SW480 (cell line): ENCODE data around the gene PRDM16.

Source experiments
- DNase-seq: peaks from one replicate; pipeline ENCODE4 v3.0.0-alpha.2; 2016; ENCODE audit warnings: low spot score

PRDM16 gene

DNA sequence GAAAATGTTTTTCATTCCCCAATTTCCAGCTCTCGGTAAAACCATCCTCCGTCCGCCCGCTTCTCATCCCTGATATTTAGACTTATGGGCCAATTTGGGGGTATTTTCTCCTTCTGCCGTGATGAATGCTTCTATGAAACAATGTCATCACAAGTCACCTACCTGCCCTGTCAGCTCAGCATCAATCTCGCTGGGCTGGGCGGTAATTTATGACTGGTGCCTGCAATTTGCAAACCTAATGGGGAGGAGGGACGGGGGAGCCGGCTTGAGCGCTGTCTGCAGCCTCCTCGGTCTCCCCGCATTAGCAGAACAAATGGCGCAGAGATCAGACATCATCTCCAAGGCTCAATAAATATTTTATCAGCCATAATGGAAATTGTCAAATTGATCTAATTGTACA is 72.1 kb downstream of the PRDM16 start:
- DNase-seq, result no peak

DNA sequence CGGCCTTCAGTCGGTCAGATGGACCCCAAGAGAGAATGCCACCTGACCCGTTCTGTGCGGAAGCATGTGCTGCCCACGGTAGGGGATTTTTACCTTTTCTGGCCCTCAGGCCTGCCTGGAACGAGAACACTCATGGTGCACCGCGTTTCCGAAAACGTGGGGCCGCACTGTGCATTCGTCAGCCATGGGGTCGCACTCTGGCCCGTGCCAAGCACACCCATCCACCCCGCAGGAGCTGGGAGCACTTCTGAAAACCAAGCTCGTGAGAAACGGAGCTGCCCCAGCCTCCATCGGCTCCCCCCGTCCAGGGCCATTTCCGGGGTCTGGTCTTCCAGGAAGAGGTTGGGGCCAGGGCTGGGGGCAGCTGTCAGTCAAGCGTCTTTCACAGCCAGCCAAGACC is 72.8 kb downstream of the PRDM16 start:
- DNase-seq, result no peak

GRCh38 chr1:3142236-3142635 is 73.2 kb downstream of the PRDM16 start:
- no peak for DNase-seq

DNA sequence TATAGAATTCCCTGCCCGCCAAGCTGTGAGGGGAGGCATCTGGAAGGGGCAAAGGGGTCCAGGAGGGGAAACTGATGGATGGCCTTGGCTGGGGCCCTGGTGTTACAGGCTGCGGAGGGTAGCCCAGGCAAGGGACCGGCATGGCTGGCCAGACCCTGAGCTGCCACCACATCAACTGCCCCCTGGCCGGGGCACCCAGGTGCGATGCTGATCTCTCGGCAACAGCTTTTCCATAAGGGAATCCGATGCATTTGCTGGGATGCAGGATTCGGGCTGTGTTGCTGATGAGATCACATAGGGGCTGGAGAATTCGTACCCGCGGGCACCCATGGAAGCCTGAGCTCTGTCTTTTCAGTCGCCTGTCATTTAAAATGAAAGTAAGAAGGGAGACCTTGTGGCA is 73.7 kb downstream of the PRDM16 start:
- DNase-seq, result no peak

DNA sequence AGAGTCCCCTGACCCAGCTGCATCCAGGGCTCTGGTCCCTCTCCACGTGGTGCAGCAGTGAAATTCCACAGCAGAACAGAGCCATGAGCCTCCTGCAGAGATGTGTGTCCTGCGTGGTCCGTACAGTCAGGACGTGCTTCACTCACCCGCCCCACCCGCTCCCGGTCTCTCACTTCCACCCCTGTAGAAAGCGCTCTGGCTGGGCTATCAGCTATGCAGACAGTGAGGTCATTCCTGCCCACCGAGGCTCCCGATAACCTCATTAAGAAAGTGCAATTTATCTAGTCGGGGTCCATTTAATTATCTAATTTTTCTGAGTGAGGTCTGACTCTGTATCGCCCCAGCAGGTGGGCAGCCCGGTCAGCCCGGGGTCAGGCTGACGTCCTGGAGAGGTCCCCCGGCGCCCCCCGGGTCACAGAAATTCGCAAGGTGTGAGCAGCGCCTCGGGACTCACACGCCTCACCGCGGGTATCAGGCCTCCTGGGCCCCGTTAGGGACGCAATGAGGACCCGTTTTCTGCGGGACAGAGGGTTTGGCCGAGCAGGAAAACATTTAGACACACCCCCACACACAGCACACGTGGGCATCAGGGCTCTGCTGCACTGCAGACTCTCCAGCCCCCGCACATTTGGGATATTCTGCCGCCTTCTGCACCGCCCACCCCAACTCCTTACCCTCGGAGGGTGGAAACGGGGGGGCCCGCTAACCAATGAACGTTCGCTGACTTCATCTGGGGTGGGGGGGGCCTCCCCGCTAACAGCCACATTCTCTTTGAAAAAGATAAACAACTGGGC is 76.7 kb downstream of the PRDM16 start:
- no peak for DNase-seq

GRCh38 chr1:3146458-3146857 is 77.5 kb downstream of the PRDM16 start:
- no peak for DNase-seq

- no peak for DNase-seq
These were observed 77.9 kb downstream of the PRDM16 start for GRCh38 chr1:3146907-3147306.

- DNase-seq, result no peak
These were observed 79.2 kb downstream of the PRDM16 start for GRCh38 chr1:3148171-3148570.

- DNase-seq, result no peak
These were observed 80.3 kb downstream of the PRDM16 start for GRCh38 chr1:3149277-3149676.

DNA sequence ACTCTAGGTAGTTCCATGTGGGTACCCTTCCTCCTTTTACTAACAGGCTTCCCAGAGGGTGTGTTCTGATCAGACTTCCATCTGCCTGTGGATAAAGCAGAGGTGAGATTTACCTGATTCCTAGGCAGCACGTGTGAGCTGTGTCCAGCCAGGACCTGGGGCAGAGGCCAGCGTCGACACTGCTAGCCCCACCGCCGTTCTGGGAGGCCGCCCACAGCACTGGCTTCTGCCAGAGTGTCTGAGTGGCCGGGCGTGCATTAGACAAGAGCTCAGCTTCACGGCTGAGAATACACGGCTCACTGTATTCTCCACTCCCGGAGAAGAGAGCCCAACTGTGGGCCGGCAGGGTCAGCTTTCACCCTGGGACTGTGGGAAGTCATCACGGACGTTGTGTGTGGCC is 82.5 kb downstream of the PRDM16 start:
- DNase-seq, result no peak

DNA sequence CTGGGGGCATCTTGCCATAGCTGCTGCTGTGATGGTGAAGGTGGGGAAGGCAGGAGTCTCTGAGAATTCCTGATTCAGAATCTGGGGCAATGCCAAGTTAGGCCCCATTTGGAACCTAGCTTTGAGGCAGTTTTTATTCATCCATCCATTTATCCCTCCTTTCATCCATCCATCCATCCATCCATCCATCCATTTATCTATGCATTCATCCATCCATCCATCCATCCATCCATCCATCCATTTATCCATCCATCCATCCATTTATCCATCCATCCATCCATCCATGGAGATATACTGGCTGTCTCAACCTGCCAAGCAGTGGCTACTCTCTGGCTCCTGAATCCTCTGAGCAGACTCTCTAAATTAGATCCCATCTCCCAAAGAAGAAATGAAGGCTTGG is 83.1 kb downstream of the PRDM16 start:
- DNase-seq, result no peak

- DNase-seq, result no peak
These were observed 84.2 kb downstream of the PRDM16 start for GRCh38 chr1:3153197-3153596.

DNA sequence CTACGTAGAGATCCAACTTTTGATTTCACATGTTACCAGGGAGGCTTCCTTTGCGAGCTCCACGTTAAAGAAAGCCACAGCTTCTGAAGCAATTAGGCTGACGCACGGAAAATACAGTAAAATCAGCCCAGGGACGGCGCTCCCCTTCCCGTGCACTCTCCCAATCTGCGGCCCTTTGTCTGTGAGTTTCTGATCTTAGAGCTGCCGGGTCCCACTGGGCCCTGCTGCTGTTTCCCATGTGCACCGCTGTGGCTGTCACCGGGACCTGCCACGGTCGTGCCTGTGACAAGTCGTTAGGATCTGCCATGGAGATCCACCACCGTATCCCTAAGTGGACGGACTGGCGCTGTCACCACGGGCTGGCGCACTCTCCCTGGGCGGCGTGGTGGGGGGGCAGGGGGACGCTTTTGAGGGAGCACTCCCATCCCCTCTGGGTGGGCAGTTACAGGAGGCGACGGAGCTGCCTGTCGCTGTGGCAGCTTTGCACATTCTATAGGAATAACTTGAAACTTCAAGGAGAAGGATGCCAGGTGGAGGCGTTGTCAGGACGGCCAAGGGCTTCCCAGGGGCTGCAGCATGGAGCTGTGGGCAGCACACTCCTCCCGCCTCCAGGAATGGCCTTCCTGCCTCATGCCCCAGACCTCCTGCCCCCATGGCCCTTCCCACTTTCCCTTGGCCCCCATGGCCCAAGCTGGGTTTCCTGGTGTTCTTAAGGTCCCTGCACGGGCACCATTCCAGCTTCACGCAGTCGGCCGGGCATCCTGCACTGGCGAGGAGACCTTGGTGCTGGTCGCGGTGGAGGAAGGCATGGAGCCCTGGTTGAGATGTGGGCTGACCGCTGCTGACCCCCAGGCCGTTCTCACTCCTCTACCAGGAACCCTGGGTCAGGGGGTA is 85.1 kb downstream of the PRDM16 start:
- no peak for DNase-seq

DNA sequence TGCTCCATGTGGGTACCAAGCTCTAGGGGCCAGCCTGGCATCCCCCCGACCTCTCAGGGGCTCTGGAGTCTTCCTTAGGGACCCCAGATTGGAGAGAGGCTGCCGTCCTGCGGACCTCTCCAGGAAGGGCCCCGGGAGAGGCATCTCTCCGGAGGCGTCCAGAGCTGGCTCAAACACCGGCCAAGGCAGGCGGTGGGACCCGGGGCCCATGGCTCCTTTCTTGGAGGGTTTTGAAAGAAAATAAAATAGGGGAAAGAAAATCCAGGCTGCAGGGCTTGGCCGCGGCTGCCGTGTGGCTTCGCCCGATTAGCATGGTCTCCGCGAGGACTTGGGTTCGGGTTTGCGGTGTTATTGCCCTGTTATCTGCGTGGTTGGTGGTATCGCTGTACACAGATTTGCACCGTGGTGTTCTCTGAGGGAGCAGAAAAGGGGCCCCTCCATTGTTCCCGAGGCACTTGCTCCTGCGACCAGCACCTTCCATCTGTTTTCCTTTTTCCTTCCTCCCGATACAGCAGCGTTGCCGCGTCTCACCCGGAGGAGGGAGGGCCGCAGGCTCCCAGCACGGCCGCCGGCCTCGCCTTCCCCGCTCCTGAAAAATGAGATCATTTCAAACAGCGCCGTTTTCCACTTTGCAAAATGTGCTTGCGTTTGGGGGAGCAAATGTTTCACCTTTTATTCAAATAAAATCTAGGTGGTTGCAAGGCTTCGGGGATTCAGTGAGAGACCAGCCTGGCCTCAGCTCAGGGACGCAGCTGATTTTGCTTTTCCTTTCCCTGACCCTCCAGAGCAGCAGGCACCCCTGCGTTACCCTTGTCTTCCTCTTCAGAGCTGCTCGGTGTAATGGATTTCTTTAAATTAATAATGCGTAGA is 86.3 kb downstream of the PRDM16 start:
- no peak for DNase-seq

DNA sequence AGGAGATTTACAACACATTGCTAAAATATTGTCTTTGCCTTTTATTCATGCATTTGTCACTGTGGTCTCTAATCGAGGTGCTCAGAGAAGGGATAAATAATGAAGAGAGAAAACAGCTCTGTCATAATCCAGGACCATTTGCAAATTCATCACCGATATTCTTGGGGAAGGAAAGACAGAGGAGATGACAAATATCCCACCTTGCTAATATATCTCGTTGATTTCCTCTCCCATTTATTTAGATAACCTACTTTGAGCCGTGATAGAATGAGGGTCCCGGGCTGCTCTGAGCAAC is 86.9 kb downstream of the PRDM16 start:
- no peak for DNase-seq

DNA sequence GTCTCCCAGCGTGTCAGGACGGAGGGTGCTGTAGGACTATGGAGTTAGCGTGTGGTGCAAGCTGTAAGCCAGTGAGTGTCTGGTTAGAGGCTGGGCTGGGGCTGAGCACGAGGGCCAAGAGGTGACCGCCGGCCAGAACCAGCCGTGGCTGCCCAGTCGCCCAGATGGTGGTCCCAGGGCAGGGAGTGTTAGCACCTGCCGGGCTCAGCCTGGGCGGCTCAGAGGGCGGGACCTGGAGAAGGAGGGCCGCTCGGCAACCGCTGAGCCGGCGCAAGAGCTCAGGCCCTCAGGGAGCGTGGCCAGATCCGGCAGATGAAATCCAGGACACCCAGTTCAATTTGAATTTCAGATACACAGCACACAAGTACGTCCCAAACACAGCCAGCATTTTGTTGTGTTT is 87.9 kb downstream of the PRDM16 start:
- DNase-seq, result no peak

- no peak for DNase-seq
These were observed 89.3 kb downstream of the PRDM16 start for GRCh38 chr1:3158347-3158746.

GRCh38 chr1:3159121-3159520 is 90.1 kb downstream of the PRDM16 start:
- DNase-seq, result no peak

DNA sequence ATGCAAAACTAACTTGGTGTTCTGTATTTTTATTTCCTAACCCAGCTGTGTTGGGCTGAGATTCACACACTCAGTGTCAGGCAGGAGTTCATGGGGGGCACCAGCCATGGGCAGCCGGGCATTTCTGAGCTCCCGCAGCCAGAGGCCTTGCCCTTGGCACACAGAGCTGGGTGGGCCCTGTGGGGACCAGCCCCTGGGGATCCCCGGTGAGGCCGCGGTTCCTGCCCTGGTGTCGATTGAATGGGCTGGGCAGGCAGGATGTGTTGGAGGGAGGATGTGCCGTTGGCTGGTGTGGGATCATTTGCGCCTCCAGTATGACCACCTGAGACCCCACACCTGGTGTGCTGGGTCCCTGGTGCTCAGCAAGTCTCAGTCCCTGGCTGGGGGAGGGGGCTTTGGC is 91.0 kb downstream of the PRDM16 start:
- no peak for DNase-seq

DNA sequence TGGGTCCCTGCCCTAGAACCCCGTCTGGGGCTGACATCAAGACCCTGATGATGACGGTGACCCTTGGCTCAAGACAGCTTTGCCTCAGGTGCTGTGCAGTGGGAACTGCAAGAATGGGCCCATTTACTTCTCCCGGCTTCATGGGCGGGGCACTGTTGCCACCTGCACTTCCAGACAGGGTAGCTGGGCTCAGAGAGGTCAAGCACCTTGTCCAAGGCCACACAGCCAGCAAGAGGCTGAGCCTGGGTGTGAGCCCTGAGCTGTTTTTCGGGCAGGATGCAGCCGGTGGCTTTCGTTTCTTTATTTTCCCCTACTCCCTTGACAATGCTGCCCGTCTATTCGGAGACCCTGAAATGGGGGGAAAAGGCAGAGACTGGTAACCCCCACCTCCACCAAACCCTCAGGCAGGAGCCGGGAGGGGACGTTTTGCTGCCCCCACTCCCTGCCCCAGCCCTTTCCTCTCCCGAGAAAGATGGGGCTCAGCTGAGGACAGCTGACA is 91.7 kb downstream of the PRDM16 start:
- no peak for DNase-seq

GRCh38 chr1:3161176-3161840 is 92.3 kb downstream of the PRDM16 start:
- DNase-seq, result no peak

DNA sequence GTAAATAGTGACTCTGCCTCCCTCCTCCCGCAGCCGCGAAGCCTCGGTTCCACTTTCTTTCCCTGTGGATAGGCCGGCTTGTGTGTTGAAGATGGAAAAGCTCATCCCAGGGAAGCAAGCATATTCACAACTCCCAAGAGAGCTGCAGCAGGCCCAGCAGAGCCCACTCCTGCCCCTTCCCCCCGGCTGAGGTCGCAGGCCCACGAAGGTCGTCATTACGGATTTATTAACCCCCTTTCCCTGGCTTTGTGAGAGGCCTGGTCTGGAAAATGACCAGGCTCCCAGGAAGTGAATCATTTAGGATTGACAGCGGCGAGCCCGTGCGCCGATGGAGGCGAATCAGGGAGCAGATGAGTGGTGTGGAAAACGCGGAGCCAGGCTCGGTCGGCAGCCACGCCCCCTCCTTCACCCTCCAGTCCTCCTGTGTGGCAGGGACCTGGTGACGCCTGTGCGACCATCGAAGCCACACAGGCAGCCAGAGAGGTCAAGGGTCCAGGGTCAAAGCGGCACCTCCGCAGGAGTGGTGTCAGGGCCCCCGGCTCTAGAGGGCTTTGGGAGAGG is 93.4 kb downstream of the PRDM16 start:
- no peak for DNase-seq
